IMR-90 (cell line): Measurements from ENCODE around the gene HOXB8. TPM values are rescaled to one million over a fixed set of nuclear protein-coding genes. Genes with fewer than 3 reads are reported as not detected.

Experiments used
- ATAC-seq: fragments of 200-7000 bp; cut with Tn5 transposase; 2 replicates; pipeline ENCODE4 v1.9.1; 2020; ENCODE audit warnings: low read depth, mild to moderate bottlenecking, moderate library complexity
- BruUV-seq: library from RNA; stranded (reverse); fragments of 400-500 nt; replicated peaks from 2 replicates; lab custom pipeline; 2021; lab: Mats Ljungman, UMichigan
- CTCF ChIA-PET: fragments of 300-600 bp; formaldehyde crosslinking; extraction: SDS; loops from one replicate; lab custom pipeline; 2021; ENCODE audit warnings: antibody characterized with exemption; lab: Yijun Ruan, JAX
- POLR2A ChIA-PET: fragments of 300-600 bp; sonication (Branson Sonifier 250); formaldehyde crosslinking; loops from one replicate; lab custom pipeline; 2022; ENCODE audit warnings: antibody characterized with exemption; ENCODE audit not compliant: unreplicated experiment; lab: Charles Lee
- DNase-seq: peaks from one replicate; pipeline ENCODE4 v3.0.0; 2013
- H2AFZ ChIP-seq: replicated peaks from 2 replicates; pipeline ENCODE3; 2013; ENCODE audit warnings: low read length, mild to moderate bottlenecking; ENCODE audit not compliant: poor library complexity
- H2AK5ac ChIP-seq: 2 replicates; pipeline ENCODE4 v1.6.1; 2013; ENCODE audit warnings: low read depth, low read length, inconsistent platforms
- H2AK9ac ChIP-seq: replicated peaks from 2 replicates; pipeline ENCODE3; 2013; ENCODE audit warnings: mild to moderate bottlenecking, low read depth, low read length, moderate library complexity; ENCODE audit not compliant: poor library complexity
- H2BK120ac ChIP-seq: 2 replicates; pipeline ENCODE4 v1.6.1; 2013; ENCODE audit warnings: low read depth, low read length, inconsistent platforms
- H2BK15ac ChIP-seq: 3 replicates; pipeline ENCODE4 v1.6.1; 2013; ENCODE audit warnings: low read depth, low read length, inconsistent platforms
- H2BK20ac ChIP-seq: 2 replicates; pipeline ENCODE4 v1.6.1; 2013; ENCODE audit warnings: low read depth, mild to moderate bottlenecking, inconsistent platforms, low read length, moderate library complexity
- H2BK5ac ChIP-seq: 2 replicates; pipeline ENCODE4 v1.6.1; 2013; ENCODE audit warnings: mild to moderate bottlenecking, low read depth, low read length, inconsistent platforms; ENCODE audit not compliant: poor library complexity, severe bottlenecking
- H3K14ac ChIP-seq: replicated peaks from 2 replicates; pipeline ENCODE4 v1.6.1; 2013; ENCODE audit warnings: low read depth, low read length, inconsistent platforms
- H3K18ac ChIP-seq: 2 replicates; pipeline ENCODE4 v1.6.1; 2013; ENCODE audit warnings: low read depth, low read length, control low read depth
- H3K23ac ChIP-seq: 2 replicates; pipeline ENCODE4 v1.6.1; 2013; ENCODE audit warnings: low read depth, low read length, inconsistent platforms
- H3K27ac ChIP-seq: 2 replicates; pipeline ENCODE4 v1.5.1; 2013; ENCODE audit warnings: mild to moderate bottlenecking, control low read depth, low read length; ENCODE audit not compliant: insufficient read depth
- H3K27me3 ChIP-seq: 2 replicates; pipeline ENCODE4 v1.6.1; 2013; ENCODE audit warnings: low read length; ENCODE audit not compliant: control insufficient read depth, insufficient read depth
- H3K36me3 ChIP-seq: 2 replicates; pipeline ENCODE4 v1.6.1; 2013; ENCODE audit warnings: low read length, mixed read lengths; ENCODE audit not compliant: control insufficient read depth, insufficient read depth
- H3K4ac ChIP-seq: 2 replicates; pipeline ENCODE4 v1.6.1; 2013; ENCODE audit warnings: low read depth, low read length, inconsistent platforms
- H3K4me1 ChIP-seq: 2 replicates; pipeline ENCODE4 v1.6.1; 2013; ENCODE audit warnings: low read length, mixed read lengths; ENCODE audit not compliant: control insufficient read depth, insufficient read depth
- H3K4me2 ChIP-seq: 2 replicates; pipeline ENCODE4 v1.6.1; 2013; ENCODE audit warnings: low read depth, mild to moderate bottlenecking, control low read depth, low read length, moderate library complexity
- H3K4me3 ChIP-seq: 2 replicates; pipeline ENCODE4 v1.5.1; 2013; ENCODE audit warnings: low read depth, mild to moderate bottlenecking, control low read depth, low read length, moderate library complexity; ENCODE audit not compliant: insufficient read depth
- H3K56ac ChIP-seq: 2 replicates; pipeline ENCODE4 v1.6.1; 2013; ENCODE audit warnings: low read length, inconsistent platforms; ENCODE audit not compliant: insufficient read depth; ENCODE audit errors: extremely low read depth
- H3K79me1 ChIP-seq, 2 experiments: 2 replicates each; pipeline ENCODE4 v1.6.1; 2013; ENCODE audit warnings: low read length in 2 of 2, inconsistent platforms in 1 of 2, low read depth in 1 of 2
- H3K9ac ChIP-seq: 2 replicates; pipeline ENCODE4 v1.6.1; 2013; ENCODE audit warnings: low read depth, low read length, control low read depth
- H3K9me1 ChIP-seq: 2 replicates; pipeline ENCODE4 v1.6.1; 2013; ENCODE audit warnings: low read length, inconsistent platforms; ENCODE audit not compliant: insufficient read depth
- H3K9me3 ChIP-seq: 2 replicates; pipeline ENCODE4 v1.6.1; 2013; ENCODE audit warnings: low read length; ENCODE audit not compliant: control insufficient read depth, insufficient read depth
- H4K20me1 ChIP-seq: 2 replicates; pipeline ENCODE4 v1.6.1; 2013; ENCODE audit warnings: low read length, inconsistent platforms; ENCODE audit not compliant: insufficient read depth
- H4K5ac ChIP-seq: 2 replicates; pipeline ENCODE4 v1.6.1; 2013; ENCODE audit warnings: mild to moderate bottlenecking, low read depth, low read length, control low read depth
- H4K8ac ChIP-seq, 2 experiments: 2 replicates each; pipeline ENCODE4 v1.6.1; 2013; ENCODE audit warnings: low read depth in 2 of 2, low read length in 2 of 2, control low read depth in 1 of 2, inconsistent platforms in 1 of 2
- H4K91ac ChIP-seq: 2 replicates; pipeline ENCODE4 v1.6.1; 2013; ENCODE audit warnings: low read depth, low read length, inconsistent platforms; ENCODE audit not compliant: insufficient read depth
- CEBPB ChIP-seq: IDR thresholded peaks from 2 replicates; pipeline ENCODE4 v1.6.1; 2012; ENCODE audit warnings: low read depth, low read length, improper control_type of control experiment
- CHD1 ChIP-seq: IDR thresholded peaks from 2 replicates; pipeline ENCODE4 v1.6.1; 2012; ENCODE audit warnings: low read depth, low read length, improper control_type of control experiment
- FOS ChIP-seq: fragments of 150-350 bp; IDR thresholded peaks from 2 replicates; pipeline ENCODE4 v1.6.1; 2016; ENCODE audit warnings: low read depth, low read length
- MAFK ChIP-seq: IDR thresholded peaks from 2 replicates; pipeline ENCODE4 v1.6.1; 2012; ENCODE audit warnings: low read depth, low read length, improper control_type of control experiment
- MAZ ChIP-seq: IDR thresholded peaks from 2 replicates; pipeline ENCODE4 v1.6.1; 2012; ENCODE audit warnings: low read depth, mild to moderate bottlenecking, low read length, improper control_type of control experiment, moderate library complexity, borderline replicate concordance
- MXI1 ChIP-seq: IDR thresholded peaks from 2 replicates; pipeline ENCODE4 v1.6.1; 2012; ENCODE audit warnings: low read depth, mild to moderate bottlenecking, low read length, moderate library complexity, borderline replicate concordance
- NFE2L2 ChIP-seq: fragments of 150-350 bp; IDR thresholded peaks from 2 replicates; pipeline ENCODE4 v1.6.1; 2016; ENCODE audit warnings: low read depth, mild to moderate bottlenecking, low read length
- POLR2A ChIP-seq: IDR thresholded peaks from 2 replicates; pipeline ENCODE4 v1.6.1; 2012; ENCODE audit warnings: mild to moderate bottlenecking, low read depth, low read length
- RAD21 ChIP-seq: IDR thresholded peaks from 2 replicates; pipeline ENCODE4 v1.6.1; 2012; ENCODE audit warnings: low read length, improper control_type of control experiment
- RCOR1 ChIP-seq: IDR thresholded peaks from 2 replicates; pipeline ENCODE4 v1.6.1; 2012; ENCODE audit warnings: mild to moderate bottlenecking, low read length, improper control_type of control experiment; ENCODE audit not compliant: insufficient replicate concordance
- RFX5 ChIP-seq: IDR thresholded peaks from 2 replicates; pipeline ENCODE4 v1.8.0; 2012; ENCODE audit warnings: low read depth, mild to moderate bottlenecking, low read length, moderate library complexity
- WGBS, 2 experiments: methylation state at CpG; one replicate each; pipeline versions ENCODE4 v1.1.5 to v1.1.7; 2013; ENCODE audit warnings: missing lambda C conversion rate in 2 of 2; ENCODE audit not compliant: insufficient read length in 1 of 2; ENCODE audit errors: extremely low coverage in 2 of 2; 5-methylcytosine and 5-hydroxymethylcytosine counted together
- dilution Hi-C: fragments of 300-500 bp; cut with HindIII; formaldehyde crosslinking; loops from one replicate; pipeline ENCODE4 v1.14.3; 2018; ENCODE audit warnings: low sequenced_read_pairs; ENCODE audit not compliant: unreplicated experiment
- in situ Hi-C: fragments of 300-500 bp; cut with MboI; formaldehyde crosslinking; loops from 3 replicates; pipeline ENCODE4 v1.14.3; 2019; ENCODE audit warnings: low sequenced_read_pairs, inconsistent platforms, mixed read lengths
- intact Hi-C: fragments of 100-400 bp; cut with micrococcal nuclease; formaldehyde crosslinking; loops from 2 replicates; pipeline ENCODE4 v1.10.0; 2022
- polyA plus RNA-seq, 3 experiments: library from polyadenylated mRNA; depleted of rRNA; stranded (reverse); fragments of >200 nt; gene quantifications; 2 replicates each; pipeline ENCODE4 v1.2.3, GENCODE V29; 2012; ENCODE audit warnings: low replicate concordance in 1 of 3
- total RNA-seq: library from RNA; depleted of rRNA; stranded (reverse); fragments of >200 nt; gene quantifications from 2 replicates; pipeline ENCODE4 v1.2.3, GENCODE V29; 2012
- TF ChIP-seq, protein P1 (sequence below): fragments of 150-350 bp; IDR thresholded peaks from 2 replicates; pipeline ENCODE4 v1.6.1; 2017; ENCODE audit warnings: mild to moderate bottlenecking, antibody characterized with exemption, low read length, low read depth
- TF ChIP-seq, protein P2 (sequence below): conservative IDR thresholded peaks from 2 replicates; pipeline ENCODE4 v1.5.1; 2012; ENCODE audit warnings: mild to moderate bottlenecking, low read depth, low read length, improper control_type of control experiment

HOXB8 gene
- total and polyA plus RNA-seq, 2 of the 4 experiments (the other 2 are of a cell fraction): 0.54 to 5.3 TPM

DNA sequence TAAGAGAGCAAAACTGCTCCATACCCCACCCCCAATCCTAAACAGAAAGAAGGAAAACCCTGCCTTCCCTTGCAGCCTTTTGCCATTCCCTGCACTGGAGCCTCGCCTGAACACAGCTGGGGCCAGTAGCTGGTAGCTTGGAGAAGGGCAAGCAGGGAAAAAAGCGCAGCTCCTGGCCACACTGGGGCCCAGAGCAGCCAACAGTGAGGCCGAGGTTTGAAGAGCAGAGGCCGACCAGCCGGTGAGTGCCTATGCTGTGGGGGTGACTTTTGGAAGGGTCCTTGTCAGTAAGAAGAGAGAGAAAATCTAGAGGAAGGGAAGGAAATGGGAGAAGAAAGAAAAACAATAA, 14.3 kb upstream of the HOXB8 start (continued):
- TF ChIP-seq RAD21: no peak
- no peak for TF ChIP-seq POLR2A
- no peak for TF ChIP-seq NFE2L2
- TF ChIP-seq RFX5: no peak
- TF ChIP-seq FOS: no peak

DNA sequence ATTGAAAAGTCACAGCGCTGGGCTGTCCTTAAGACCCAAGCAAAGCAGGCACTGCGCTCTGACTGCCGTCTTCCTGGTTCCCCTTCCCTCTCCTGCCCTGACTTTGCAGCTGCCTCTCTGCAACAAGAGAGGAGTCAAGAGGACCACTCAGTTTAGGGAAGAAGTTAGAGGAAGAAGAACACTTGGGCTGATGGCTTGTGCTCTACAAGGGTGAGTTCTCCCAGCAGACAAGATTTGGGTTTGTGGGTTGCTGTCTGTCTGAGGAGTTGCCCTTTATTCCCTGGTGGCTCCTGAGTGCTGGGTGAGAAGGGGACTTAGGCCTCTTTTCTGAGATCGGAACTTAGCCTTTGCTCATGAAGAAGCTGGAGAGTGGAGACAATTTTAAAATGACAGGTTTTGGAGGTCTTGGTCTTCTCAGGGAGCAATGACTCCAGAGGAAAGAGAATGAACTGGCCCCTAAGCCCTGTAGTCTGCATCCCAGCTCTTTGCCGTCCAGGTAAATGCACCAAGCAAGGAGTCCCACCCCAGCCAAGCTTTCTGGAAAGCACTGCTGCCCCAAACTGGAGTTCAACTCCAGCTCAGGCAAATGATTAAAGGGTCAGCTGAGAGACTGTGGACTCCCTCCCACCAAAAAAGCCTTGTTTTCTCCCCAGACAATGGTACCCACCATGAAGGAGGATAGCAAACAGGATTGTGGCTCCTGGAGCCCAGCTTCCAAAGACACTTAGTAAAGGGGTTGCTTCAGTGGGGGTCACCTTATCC, 13.7 kb upstream of the HOXB8 start:
- no peak overlapping the region for H3K23ac ChIP-seq
- no peak overlapping the region for H2BK5ac ChIP-seq
- ChIA-PET CTCF (no interaction called here), POLR2A (no interaction called here)
- H2BK20ac ChIP-seq: no peak overlapping the region
- H3K9ac ChIP-seq: no peak overlapping the region
- ATAC-seq (no peak), DNase-seq (no peak)
- peaks cover 12% of the 10 kb centered on the region; the same call in 1 of the 2 replicates for H4K20me1 ChIP-seq
- no peak overlapping the region for H3K4me2 ChIP-seq
- H3K18ac ChIP-seq: no peak overlapping the region
- H4K5ac ChIP-seq: no peak overlapping the region
- no peaks in the 10 kb centered on the region for H3K79me1 ChIP-seq
- H2AK9ac ChIP-seq: no peak overlapping the region
- H3K4ac ChIP-seq: no peak overlapping the region
- intact Hi-C loops: no loop called here
- H3K56ac ChIP-seq: no peak overlapping the region
- no peaks in the 10 kb centered on the region; the same call in 1 of the 2 replicates for H3K4me1 ChIP-seq
- dilution Hi-C loops: no loop called here
- H3K36me3 ChIP-seq: no peaks in the 10 kb centered on the region
- H3K27me3 ChIP-seq: peaks cover 98% of the 10 kb centered on the region
- H2BK120ac ChIP-seq: no peak overlapping the region
- H3K9me1 ChIP-seq: no peaks in the 10 kb centered on the region
- no peak overlapping the region for H3K14ac ChIP-seq
- no TSS peak for BruUV-seq
- H4K91ac ChIP-seq: no peak overlapping the region
- H4K8ac ChIP-seq: no peak overlapping the region
- H2AK5ac ChIP-seq: no peak overlapping the region
- H3K9me3 ChIP-seq: peaks cover 34% of the 10 kb centered on the region
- WGBS, 2 experiments: 20% methylated on average over 1 of the region's 5 CpGs; no CpG with 5 or more reads in 1 of the 2 experiments
- in situ Hi-C loops: loop anchor here (10.0 kb wide), 1 partner anchor 464 kb away; no protein-coding TSS in a partner anchor
- no peak overlapping the region for H2AFZ ChIP-seq
- H3K27ac ChIP-seq: no peak overlapping the region
- no peak overlapping the region for H3K4me3 ChIP-seq
- no peak overlapping the region for H2BK15ac ChIP-seq
- no peak for TF ChIP-seq MAFK
- no peak for TF ChIP-seq RAD21
- TF ChIP-seq CEBPB: no peak
- TF ChIP-seq, protein P1, sequence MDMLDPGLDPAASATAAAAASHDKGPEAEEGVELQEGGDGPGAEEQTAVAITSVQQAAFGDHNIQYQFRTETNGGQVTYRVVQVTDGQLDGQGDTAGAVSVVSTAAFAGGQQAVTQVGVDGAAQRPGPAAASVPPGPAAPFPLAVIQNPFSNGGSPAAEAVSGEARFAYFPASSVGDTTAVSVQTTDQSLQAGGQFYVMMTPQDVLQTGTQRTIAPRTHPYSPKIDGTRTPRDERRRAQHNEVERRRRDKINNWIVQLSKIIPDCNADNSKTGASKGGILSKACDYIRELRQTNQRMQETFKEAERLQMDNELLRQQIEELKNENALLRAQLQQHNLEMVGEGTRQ: no peak
- no peak for TF ChIP-seq RCOR1
- no peak for TF ChIP-seq MAZ
- TF ChIP-seq, protein P2, sequence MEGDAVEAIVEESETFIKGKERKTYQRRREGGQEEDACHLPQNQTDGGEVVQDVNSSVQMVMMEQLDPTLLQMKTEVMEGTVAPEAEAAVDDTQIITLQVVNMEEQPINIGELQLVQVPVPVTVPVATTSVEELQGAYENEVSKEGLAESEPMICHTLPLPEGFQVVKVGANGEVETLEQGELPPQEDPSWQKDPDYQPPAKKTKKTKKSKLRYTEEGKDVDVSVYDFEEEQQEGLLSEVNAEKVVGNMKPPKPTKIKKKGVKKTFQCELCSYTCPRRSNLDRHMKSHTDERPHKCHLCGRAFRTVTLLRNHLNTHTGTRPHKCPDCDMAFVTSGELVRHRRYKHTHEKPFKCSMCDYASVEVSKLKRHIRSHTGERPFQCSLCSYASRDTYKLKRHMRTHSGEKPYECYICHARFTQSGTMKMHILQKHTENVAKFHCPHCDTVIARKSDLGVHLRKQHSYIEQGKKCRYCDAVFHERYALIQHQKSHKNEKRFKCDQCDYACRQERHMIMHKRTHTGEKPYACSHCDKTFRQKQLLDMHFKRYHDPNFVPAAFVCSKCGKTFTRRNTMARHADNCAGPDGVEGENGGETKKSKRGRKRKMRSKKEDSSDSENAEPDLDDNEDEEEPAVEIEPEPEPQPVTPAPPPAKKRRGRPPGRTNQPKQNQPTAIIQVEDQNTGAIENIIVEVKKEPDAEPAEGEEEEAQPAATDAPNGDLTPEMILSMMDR: no peak
- no peak for TF ChIP-seq MXI1
- no peak for TF ChIP-seq RFX5
- no peak for TF ChIP-seq FOS
- TF ChIP-seq CHD1: no peak
